HepG2 (cell line): ENCODE results near the gene STRADB. TPM values are rescaled to one million over a fixed set of nuclear protein-coding genes. Genes with fewer than 3 reads are reported as not detected.

Experiments
- ATAC-seq: fragments of 200-7000 bp; cut with Tn5 transposase; 3 replicates; pipeline ENCODE4 v1.9.1; 2020; ENCODE audit warnings: mild to moderate bottlenecking, moderate library complexity
- BruUV-seq: library from RNA; stranded (reverse); fragments of 400-500 nt; replicated peaks from 2 replicates; lab custom pipeline; 2021; lab: Mats Ljungman, UMichigan
- CTCF ChIA-PET: fragments of 300-600 bp; formaldehyde crosslinking; extraction: SDS; loops from one replicate; lab custom pipeline; 2021; ENCODE audit warnings: low total read pairs, inconsistent platforms, low intra/inter-chr PET ratio; lab: Yijun Ruan, JAX
- POLR2A ChIA-PET: fragments of 350-600 bp; sonication (Branson Sonifier 250); formaldehyde crosslinking; loops from one replicate; lab custom pipeline; 2020; ENCODE audit warnings: antibody characterized with exemption, inconsistent platforms; lab: Yijun Ruan, JAX
- DNase-seq: peaks from one replicate; pipeline ENCODE4 v3.0.0-alpha.2; 2015; ENCODE audit warnings: low spot score
- FAIRE-seq: peaks from 3 replicates; lab custom pipeline; 2011; peaks lifted over from hg19 to GRCh38; lab: Jason Lieb, UNC
- H2AFZ ChIP-seq: one replicate; pipeline ENCODE4 v1.6.1; 2011; ENCODE audit warnings: low read length, inconsistent platforms
- H3K27ac ChIP-seq: fragments of 300-600 bp; 3 replicates; pipeline ENCODE4 v1.8.0; 2011; ENCODE audit warnings: mixed run types, mild to moderate bottlenecking, mixed read lengths, low read length, inconsistent platforms; ENCODE audit not compliant: insufficient read depth; ENCODE audit errors: extremely low read length
- H3K27me3 ChIP-seq, 2 experiments: fragments of 200-600 bp in 1 of 2; 2 replicates in 1 of 2; 3 replicates in 1 of 2; pipeline versions ENCODE4 v1.6.0 to v1.8.0; 2011; ENCODE audit warnings: low read length in 2 of 2, mild to moderate bottlenecking in 2 of 2, moderate library complexity in 2 of 2, inconsistent platforms in 1 of 2; ENCODE audit not compliant: insufficient read depth in 2 of 2, control insufficient read depth in 1 of 2
- H3K36me3 ChIP-seq, 2 experiments: fragments of 200-600 bp in 1 of 2; replicated peaks in 1 of 2; 2 replicates in 1 of 2; 3 replicates in 1 of 2; pipeline versions ENCODE4 v1.5.1 to v1.8.0; 2011; ENCODE audit warnings: low read length in 2 of 2, inconsistent platforms in 1 of 2; ENCODE audit not compliant: insufficient read depth in 2 of 2, control insufficient read depth in 1 of 2
- H3K4me1 ChIP-seq: 2 replicates; pipeline ENCODE4 v1.5.1; 2012; ENCODE audit warnings: low read length, inconsistent platforms; ENCODE audit not compliant: insufficient read depth
- H3K4me2 ChIP-seq: 2 replicates; pipeline ENCODE4 v1.6.0; 2011; ENCODE audit warnings: low read depth, low read length, inconsistent platforms
- H3K4me3 ChIP-seq, 3 experiments: fragments of 200-600 bp in 1 of 3; sonication (generic), shearing (Covaris generic) in 1 of 3; replicated peaks in 1 of 3; 2 replicates each; pipeline ENCODE4 v1.5.1; 2011 to 2016; ENCODE audit warnings: low read length in 3 of 3, inconsistent platforms in 2 of 3, low read depth in 2 of 3, mild to moderate bottlenecking in 2 of 3, control low read depth in 1 of 3, mixed read lengths in 1 of 3; ENCODE audit not compliant: insufficient read depth in 1 of 3
- H3K79me2 ChIP-seq: one replicate; pipeline ENCODE4 v1.6.1; 2011; ENCODE audit warnings: low read length, inconsistent platforms; ENCODE audit not compliant: insufficient read depth
- H3K9ac ChIP-seq: 2 replicates; pipeline ENCODE4 v1.6.0; 2011; ENCODE audit warnings: mild to moderate bottlenecking, low read depth, low read length, inconsistent platforms; ENCODE audit not compliant: insufficient read depth
- H3K9me3 ChIP-seq: 2 replicates; pipeline ENCODE4 v1.5.1; 2012; ENCODE audit warnings: mild to moderate bottlenecking, low read length
- H4K20me1 ChIP-seq: 2 replicates; pipeline ENCODE4 v1.6.0; 2011; ENCODE audit warnings: inconsistent platforms, mild to moderate bottlenecking, low read length, moderate library complexity; ENCODE audit not compliant: insufficient read depth
- FLYWCH1 ChIP-seq: sonication (generic); formaldehyde crosslinking; IDR thresholded peaks from 2 replicates; pipeline ENCODE4 v1.8.1; 2023; ENCODE audit warnings: mild to moderate bottlenecking, missing genetic modification reagents
- HOMEZ ChIP-seq: IDR thresholded peaks from 2 replicates; pipeline ENCODE4 v1.6.1; 2016; ENCODE audit warnings: low read depth
- KAT7 ChIP-seq: IDR thresholded peaks from 2 replicates; pipeline ENCODE4 v1.6.1; 2018; ENCODE audit warnings: borderline replicate concordance, missing compliant biosample characterization
- MAFF ChIP-seq: IDR thresholded peaks from 2 replicates; pipeline ENCODE4 v1.6.1; 2011; ENCODE audit warnings: low read depth, low read length, improper control_type of control experiment
- PAF1 ChIP-seq: IDR thresholded peaks from 2 replicates; pipeline ENCODE4 v1.6.1; 2016; ENCODE audit warnings: missing genetic modification reagents, missing compliant biosample characterization
- SAFB2 ChIP-seq: sonication (generic); formaldehyde crosslinking; IDR thresholded peaks from 2 replicates; pipeline ENCODE4 v1.5.1; 2020; ENCODE audit warnings: missing genetic modification reagents, low read depth, mild to moderate bottlenecking, borderline replicate concordance
- ZNF207 ChIP-seq: fragments of 450-650 bp; IDR thresholded peaks from 2 replicates; pipeline ENCODE4 v1.6.1; 2016; ENCODE audit warnings: antibody characterized with exemption, borderline replicate concordance
- ZNF224 ChIP-seq: sonication (generic); formaldehyde crosslinking; IDR thresholded peaks from 2 replicates; pipeline ENCODE4 v1.5.0; 2020; ENCODE audit warnings: mild to moderate bottlenecking, missing genetic modification reagents
- ZNF350 ChIP-seq: sonication (generic); formaldehyde crosslinking; IDR thresholded peaks from 2 replicates; pipeline ENCODE4 v1.4.0; 2020; ENCODE audit warnings: mild to moderate bottlenecking, low read depth, missing genetic modification reagents, borderline replicate concordance
- ZNF367 ChIP-seq: sonication (generic); formaldehyde crosslinking; IDR thresholded peaks from 2 replicates; pipeline ENCODE4 v1.4.0; 2020; ENCODE audit warnings: missing genetic modification reagents, borderline replicate concordance
- ZNF552 ChIP-seq: sonication (generic); formaldehyde crosslinking; IDR thresholded peaks from 2 replicates; pipeline ENCODE4 v1.9.0; 2022; ENCODE audit warnings: missing genetic modification reagents, mild to moderate bottlenecking, borderline replicate concordance
- WGBS: methylation state at CpG from one replicate; pipeline ENCODE4 v1.1.6; 2017; ENCODE audit warnings: low lambda C conversion rate; 5-methylcytosine and 5-hydroxymethylcytosine counted together
- in situ Hi-C: cut with HindIII; loops from 2 replicates; pipeline ENCODE4 v1.10.0; 2017; ENCODE audit warnings: low pct_unique_long_range_greater_than_20kb; ENCODE audit not compliant: extremely low pct_ligation_motif_present
- intact Hi-C: fragments of 100-400 bp; cut with micrococcal nuclease; formaldehyde crosslinking; loops from one replicate; pipeline ENCODE4 v1.10.0; 2022; ENCODE audit not compliant: unreplicated experiment
- polyA plus RNA-seq, 8 experiments: library from polyadenylated mRNA; depleted of rRNA in 3 of 8; stranded (reverse) in 7 of 8; unstranded in 1 of 8; fragments of >200 nt; fragmentation: Illumina TruSeq in 4 of 8; extraction: Trizol in 4 of 8; gene quantifications; 2 replicates each; pipeline versions ENCODE4 v1.2.1 to v1.2.3, GENCODE V29; 2011 to 2016; ENCODE audit warnings: low read depth in 4 of 8, missing spikeins in 1 of 8, mixed read lengths in 1 of 8; ENCODE audit not compliant: insufficient read depth in 1 of 8
- total RNA-seq, 5 experiments: library from RNA; depleted of rRNA; stranded (reverse); fragments of >200 nt; fragmentation: Illumina TruSeq; extraction: Trizol; gene quantifications; 2 replicates each; pipeline ENCODE4 v1.2.3, GENCODE V29; 2016; ENCODE audit warnings: low read depth in 1 of 5
- TF ChIP-seq, protein P1 (sequence below): sonication (generic); formaldehyde crosslinking; IDR thresholded peaks from 2 replicates; pipeline ENCODE4 v1.4.0; 2020; ENCODE audit warnings: missing genetic modification reagents

Gene STRADB
- total and polyA plus RNA-seq, 2 of the 13 experiments (the other 11 are each of a cell fraction or from before 2014, with no cell fraction given): 34.1 to 66.6 TPM

DNA sequence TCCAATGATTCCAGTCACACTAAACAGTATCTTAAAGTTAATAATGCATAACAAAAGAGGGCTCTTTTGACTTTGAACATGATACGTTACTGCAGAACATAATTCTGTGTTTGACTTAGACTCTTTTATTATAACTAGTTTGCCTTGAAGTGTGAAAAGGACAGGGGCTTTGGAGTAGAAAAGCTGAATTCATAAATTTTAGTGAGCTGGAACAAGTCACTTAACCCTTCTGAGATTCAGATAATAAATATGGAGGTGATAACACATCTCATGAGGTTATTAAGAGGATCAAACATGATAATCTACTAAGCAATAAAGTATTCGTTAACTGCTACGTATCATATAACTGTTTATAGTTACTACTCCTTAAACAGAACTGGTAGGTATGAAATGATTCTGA is 49.7 kb upstream of the STRADB start (continued):
- TF ChIP-seq ZNF367 (CRISPR knock-in tag): no peak
- TF ChIP-seq ZNF224: no peak
- no peak for TF ChIP-seq KAT7 (CRISPR knock-in tag)
- TF ChIP-seq HOMEZ (CRISPR knock-in tag): no peak
- TF ChIP-seq, all 625 proteins: peak for 0

DNA sequence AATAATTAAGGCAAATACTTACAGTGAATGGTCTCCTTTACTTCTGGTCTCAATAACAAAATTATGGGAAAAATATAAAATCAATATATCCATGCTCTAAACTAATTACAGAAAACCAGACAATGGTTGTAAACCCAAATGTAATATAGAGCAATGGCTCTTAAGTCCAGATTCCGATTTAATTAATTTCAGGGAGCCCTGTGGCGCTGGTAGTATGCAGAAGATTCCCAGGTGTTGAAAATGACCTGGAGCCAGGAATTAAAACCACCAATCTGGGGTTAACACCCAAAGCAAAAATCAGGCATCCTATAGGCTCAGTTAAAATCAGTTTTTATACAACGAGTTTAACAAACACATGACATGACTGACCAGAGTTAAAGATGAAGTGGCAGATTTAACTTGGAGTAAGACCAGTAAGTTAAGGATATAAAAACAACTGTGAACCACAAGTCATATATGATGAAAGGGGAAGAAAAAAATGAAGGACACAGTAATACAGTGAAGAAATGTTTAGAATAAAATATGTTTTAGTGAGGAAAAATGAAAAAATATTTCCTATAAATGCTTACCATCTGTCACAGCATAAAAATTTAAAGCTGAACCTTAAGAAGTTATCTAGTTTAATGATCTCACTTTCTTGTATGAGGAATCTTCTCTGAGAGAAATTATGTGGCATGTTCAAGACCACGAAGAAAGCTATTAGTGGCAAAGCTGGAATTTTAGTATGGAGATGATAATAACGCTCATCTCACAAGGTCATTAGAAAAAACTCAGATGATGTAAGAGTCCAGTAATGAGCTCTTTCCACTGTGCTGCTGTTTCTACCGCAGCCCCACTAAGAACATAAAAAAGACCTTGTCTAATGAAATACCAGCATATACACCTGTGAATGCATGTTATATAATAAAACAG is 48.6 kb upstream of the STRADB start:
- Histone ChIP-seq H3K27me3 (no peaks in the 10 kb centered on the region), H3K4me3 (no peak overlapping the region), H4K20me1 (no peaks in the 10 kb centered on the region), H3K9me3 (no peaks in the 10 kb centered on the region), H3K9ac (no peak overlapping the region), H2AFZ (no peak overlapping the region), H3K4me1 (peaks cover 25% of the 10 kb centered on the region), H3K79me2 (no peaks in the 10 kb centered on the region), H3K27ac (no peak overlapping the region), H3K4me2 (no peak overlapping the region), H3K36me3 (peaks cover 1 to 15% of the 10 kb centered on the region in 2 experiments; a peak in 4 of 5 replicates)
- in situ Hi-C loops (no loop called here), intact Hi-C loops (no loop called here)
- WGBS: 94% methylated on average over 6 of the region's 6 CpGs
- no TSS peak for BruUV-seq
- no peak for ATAC-seq
- CTCF ChIA-PET: no interaction called here
- no peak for DNase-seq
- no peak for FAIRE-seq
- POLR2A ChIA-PET: interaction anchor here (0.8 kb wide), 1 partner anchor 48 kb away, joined by 3 read pairs; the partner anchor contains the start of genes STRADB and TRAK2
- no peak for TF ChIP-seq MAFF
- TF ChIP-seq PAF1 (CRISPR knock-in tag): no peak
- no peak for TF ChIP-seq ZNF552
- TF ChIP-seq ZNF207: no peak
- TF ChIP-seq SAFB2 (CRISPR knock-in tag): no peak
- TF ChIP-seq ZNF350 (CRISPR knock-in tag): no peak
- TF ChIP-seq, protein P1, sequence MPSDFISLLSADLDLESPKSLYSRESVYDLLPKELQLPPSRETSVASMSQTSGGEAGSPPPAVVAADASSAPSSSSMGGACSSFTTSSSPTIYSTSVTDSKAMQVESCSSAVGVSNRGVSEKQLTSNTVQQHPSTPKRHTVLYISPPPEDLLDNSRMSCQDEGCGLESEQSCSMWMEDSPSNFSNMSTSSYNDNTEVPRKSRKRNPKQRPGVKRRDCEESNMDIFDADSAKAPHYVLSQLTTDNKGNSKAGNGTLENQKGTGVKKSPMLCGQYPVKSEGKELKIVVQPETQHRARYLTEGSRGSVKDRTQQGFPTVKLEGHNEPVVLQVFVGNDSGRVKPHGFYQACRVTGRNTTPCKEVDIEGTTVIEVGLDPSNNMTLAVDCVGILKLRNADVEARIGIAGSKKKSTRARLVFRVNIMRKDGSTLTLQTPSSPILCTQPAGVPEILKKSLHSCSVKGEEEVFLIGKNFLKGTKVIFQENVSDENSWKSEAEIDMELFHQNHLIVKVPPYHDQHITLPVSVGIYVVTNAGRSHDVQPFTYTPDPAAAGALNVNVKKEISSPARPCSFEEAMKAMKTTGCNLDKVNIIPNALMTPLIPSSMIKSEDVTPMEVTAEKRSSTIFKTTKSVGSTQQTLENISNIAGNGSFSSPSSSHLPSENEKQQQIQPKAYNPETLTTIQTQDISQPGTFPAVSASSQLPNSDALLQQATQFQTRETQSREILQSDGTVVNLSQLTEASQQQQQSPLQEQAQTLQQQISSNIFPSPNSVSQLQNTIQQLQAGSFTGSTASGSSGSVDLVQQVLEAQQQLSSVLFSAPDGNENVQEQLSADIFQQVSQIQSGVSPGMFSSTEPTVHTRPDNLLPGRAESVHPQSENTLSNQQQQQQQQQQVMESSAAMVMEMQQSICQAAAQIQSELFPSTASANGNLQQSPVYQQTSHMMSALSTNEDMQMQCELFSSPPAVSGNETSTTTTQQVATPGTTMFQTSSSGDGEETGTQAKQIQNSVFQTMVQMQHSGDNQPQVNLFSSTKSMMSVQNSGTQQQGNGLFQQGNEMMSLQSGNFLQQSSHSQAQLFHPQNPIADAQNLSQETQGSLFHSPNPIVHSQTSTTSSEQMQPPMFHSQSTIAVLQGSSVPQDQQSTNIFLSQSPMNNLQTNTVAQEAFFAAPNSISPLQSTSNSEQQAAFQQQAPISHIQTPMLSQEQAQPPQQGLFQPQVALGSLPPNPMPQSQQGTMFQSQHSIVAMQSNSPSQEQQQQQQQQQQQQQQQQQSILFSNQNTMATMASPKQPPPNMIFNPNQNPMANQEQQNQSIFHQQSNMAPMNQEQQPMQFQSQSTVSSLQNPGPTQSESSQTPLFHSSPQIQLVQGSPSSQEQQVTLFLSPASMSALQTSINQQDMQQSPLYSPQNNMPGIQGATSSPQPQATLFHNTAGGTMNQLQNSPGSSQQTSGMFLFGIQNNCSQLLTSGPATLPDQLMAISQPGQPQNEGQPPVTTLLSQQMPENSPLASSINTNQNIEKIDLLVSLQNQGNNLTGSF (CRISPR knock-in tag): no peak
- TF ChIP-seq FLYWCH1 (CRISPR knock-in tag): no peak
